Measurements from ENCODE around the gene P2RX2. TPM values are rescaled to one million over a fixed set of nuclear protein-coding genes. Genes with fewer than 3 reads are reported as not detected.

Gene P2RX2
- total RNA-seq, 1 donor from 2014 or later: not detected

DNA sequence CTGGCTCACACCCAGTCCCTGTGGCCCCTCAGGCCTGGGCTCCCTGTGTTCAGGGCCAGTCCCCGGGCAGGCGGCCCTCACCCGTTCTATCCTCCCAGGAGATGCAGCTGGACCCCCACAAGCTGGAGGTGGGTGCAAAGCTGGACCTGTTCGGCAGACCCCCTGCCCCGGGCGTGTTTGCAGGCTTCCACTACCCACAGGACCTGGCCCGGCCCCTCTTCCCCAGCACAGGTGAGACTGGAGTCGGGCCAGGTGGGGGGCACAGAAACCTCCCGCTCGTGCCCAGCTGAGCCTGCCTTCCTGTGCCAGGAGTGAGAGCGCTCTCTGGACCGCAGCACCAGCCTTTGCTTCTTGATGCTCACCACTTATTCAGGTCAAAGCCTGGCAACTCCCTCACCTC is 41.9 kb upstream of the P2RX2 start:
- Mint-ChIP-seq H3K27me3 (ENCODE audit: unreplicated experiment) (no peaks in the 10 kb centered on the region), H3K4me3 (ENCODE audit: unreplicated experiment) (no peak overlapping the region), H3K9me3 (ENCODE audit: unreplicated experiment) (no peaks in the 10 kb centered on the region), H3K27ac (ENCODE audit: unreplicated experiment) (no peak overlapping the region), H3K36me3 (ENCODE audit: unreplicated experiment) (peaks cover 7% of the 10 kb centered on the region), H3K4me1 (ENCODE audit: unreplicated experiment) (no peaks in the 10 kb centered on the region)
- no peak for TF ChIP-seq CTCF (IDR thresholded peaks at IDR 0.05)
- no peak for DNase-seq (ENCODE audit: extremely low spot score, unreplicated experiment)

- no peaks in the 10 kb centered on the region for H3K9me3 Mint-ChIP-seq (ENCODE audit: unreplicated experiment)
- TF ChIP-seq CTCF (IDR thresholded peaks at IDR 0.05): no peak
- DNase-seq (ENCODE audit: extremely low spot score, unreplicated experiment): no peak
- H3K36me3 Mint-ChIP-seq (ENCODE audit: unreplicated experiment): peaks cover 7% of the 10 kb centered on the region
- no peaks in the 10 kb centered on the region for H3K27me3 Mint-ChIP-seq (ENCODE audit: unreplicated experiment)
- no peak overlapping the region for H3K27ac Mint-ChIP-seq (ENCODE audit: unreplicated experiment)
- no peaks in the 10 kb centered on the region for H3K4me1 Mint-ChIP-seq (ENCODE audit: unreplicated experiment)
- H3K4me3 Mint-ChIP-seq (ENCODE audit: unreplicated experiment): no peak overlapping the region
These were observed 41.2 kb upstream of the P2RX2 start for GRCh38 chr12:132577191-132577920.

GRCh38 chr12:132578118-132578517 is 40.5 kb upstream of the P2RX2 start:
- H3K36me3 Mint-ChIP-seq (ENCODE audit: unreplicated experiment): peaks cover 7% of the 10 kb centered on the region
- no peaks in the 10 kb centered on the region for H3K4me1 Mint-ChIP-seq (ENCODE audit: unreplicated experiment)
- no peaks in the 10 kb centered on the region for H3K9me3 Mint-ChIP-seq (ENCODE audit: unreplicated experiment)
- no peak overlapping the region for H3K27ac Mint-ChIP-seq (ENCODE audit: unreplicated experiment)
- no peaks in the 10 kb centered on the region for H3K27me3 Mint-ChIP-seq (ENCODE audit: unreplicated experiment)
- no peak for DNase-seq (ENCODE audit: extremely low spot score, unreplicated experiment)
- no peak overlapping the region for H3K4me3 Mint-ChIP-seq (ENCODE audit: unreplicated experiment)
- no peak for TF ChIP-seq CTCF (IDR thresholded peaks at IDR 0.05)

- Mint-ChIP-seq H3K4me3 (ENCODE audit: unreplicated experiment) (no peak overlapping the region), H3K36me3 (ENCODE audit: unreplicated experiment) (peaks cover 9% of the 10 kb centered on the region), H3K4me1 (ENCODE audit: unreplicated experiment) (no peaks in the 10 kb centered on the region), H3K9me3 (ENCODE audit: unreplicated experiment) (no peaks in the 10 kb centered on the region), H3K27me3 (ENCODE audit: unreplicated experiment) (no peaks in the 10 kb centered on the region), H3K27ac (ENCODE audit: unreplicated experiment) (no peak overlapping the region)
- TF ChIP-seq CTCF (IDR thresholded peaks at IDR 0.05): no peak
- DNase-seq (ENCODE audit: extremely low spot score, unreplicated experiment): no peak
These were observed 39.8 kb upstream of the P2RX2 start for GRCh38 chr12:132578826-132579225.

DNA sequence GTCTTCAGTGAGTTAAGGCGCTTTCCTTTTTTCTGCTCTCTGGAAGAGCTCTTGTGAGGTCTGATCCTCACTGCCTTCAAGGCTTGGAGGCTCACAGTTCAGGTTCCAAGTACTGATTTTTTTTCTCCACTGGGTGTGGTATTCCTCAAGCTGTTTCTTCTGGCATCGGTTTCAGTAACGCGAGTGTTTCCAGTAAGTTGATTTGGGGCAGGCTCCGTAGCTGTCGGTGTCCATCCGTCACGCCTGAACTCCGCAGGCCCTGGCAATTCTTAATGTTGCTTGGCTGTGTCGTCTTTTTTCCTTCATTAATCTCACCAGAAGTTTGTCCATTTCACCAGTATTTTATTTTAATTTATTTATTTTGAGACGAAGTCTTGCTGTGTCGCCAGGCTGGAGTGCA is 38.8 kb upstream of the P2RX2 start:
- Mint-ChIP-seq H3K27me3 (ENCODE audit: unreplicated experiment) (no peaks in the 10 kb centered on the region), H3K4me3 (ENCODE audit: unreplicated experiment) (no peak overlapping the region), H3K9me3 (ENCODE audit: unreplicated experiment) (no peaks in the 10 kb centered on the region), H3K4me1 (ENCODE audit: unreplicated experiment) (no peaks in the 10 kb centered on the region), H3K36me3 (ENCODE audit: unreplicated experiment) (peaks cover 13% of the 10 kb centered on the region), H3K27ac (ENCODE audit: unreplicated experiment) (no peak overlapping the region)
- no peak for TF ChIP-seq CTCF (IDR thresholded peaks at IDR 0.05)
- DNase-seq (ENCODE audit: extremely low spot score, unreplicated experiment): no peak

All from osteocyte (in vitro differentiated cells).